Endothelial cell of umbilical vein (primary cell): Measurements from ENCODE around the gene ARL17A.
"Not testable (repeated sequence)": the region's sequence is repeated elsewhere in the genome, so short reads cannot be mapped to it uniquely, and the experiment has no call there.

ENCODE experiments used
- EZH2 ChIP-seq: IDR thresholded peaks from 2 replicates; pipeline ENCODE4 v1.6.1; 2012; ENCODE audit warnings: borderline replicate concordance, low read depth, mild to moderate bottlenecking, moderate library complexity, low read length, inconsistent platforms; ENCODE audit not compliant: severe bottlenecking
- GATA2 ChIP-seq: IDR thresholded peaks from 2 replicates; pipeline ENCODE4 v1.7.0; 2011; ENCODE audit warnings: low read depth, mild to moderate bottlenecking, moderate library complexity, mixed read lengths, low read length; ENCODE audit not compliant: insufficient read length, insufficient read depth
- JUN ChIP-seq: IDR thresholded peaks from 2 replicates; pipeline ENCODE4 v1.6.1; 2011; ENCODE audit warnings: borderline replicate concordance, low read depth; ENCODE audit not compliant: insufficient read length, insufficient read depth
- MYC ChIP-seq: IDR thresholded peaks from one replicate; pipeline ENCODE4 v1.6.1; 2011; ENCODE audit warnings: mild to moderate bottlenecking, low read depth, low read length
- POLR2A ChIP-seq: IDR thresholded peaks from 2 replicates; pipeline ENCODE4 v1.6.1; 2012; ENCODE audit warnings: low read depth, mild to moderate bottlenecking, control low read depth, low read length
- POLR2AphosphoS5 ChIP-seq: IDR thresholded peaks from 2 replicates; pipeline ENCODE4 v1.6.1; 2012; ENCODE audit warnings: low read depth, mild to moderate bottlenecking, control low read depth, low read length, moderate library complexity; ENCODE audit not compliant: insufficient read depth
- TF ChIP-seq, protein P1 (sequence below), 2 donors: IDR thresholded peaks; 1 replicate in 1 of 2; 2 replicates in 1 of 2; pipeline ENCODE4 v1.5.1; 2011; ENCODE audit warnings: low read length in 2 of 2, mild to moderate bottlenecking in 2 of 2, moderate library complexity in 2 of 2, control low read depth in 1 of 2, inconsistent platforms in 1 of 2, low read depth in 1 of 2; ENCODE audit not compliant: insufficient read depth in 1 of 2; ENCODE audit errors: extremely low read depth in 1 of 2
- TF ChIP-seq, protein P2 (sequence below): IDR thresholded peaks from 2 replicates; pipeline ENCODE4 v1.6.1; 2011; ENCODE audit not compliant: insufficient read depth, insufficient read length

DNA sequence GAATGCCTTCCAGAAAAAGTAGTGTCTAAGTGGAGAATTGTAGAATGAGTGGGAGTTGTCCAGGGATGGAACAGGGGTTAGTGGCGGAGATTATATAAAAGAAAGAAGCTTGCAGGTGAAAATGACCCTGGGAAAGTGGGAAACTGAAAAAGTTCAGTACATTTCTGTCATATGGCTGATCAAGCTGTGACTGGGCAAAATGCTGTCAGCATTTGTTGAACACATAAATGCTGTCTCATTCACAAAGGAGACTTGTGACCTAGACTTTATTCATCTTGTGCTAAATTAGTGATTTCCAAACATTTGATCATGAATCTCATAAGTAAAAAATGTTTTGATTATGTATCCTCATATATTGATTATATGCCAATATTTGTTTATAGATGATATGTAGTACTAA is 39.5 kb upstream of the ARL17A start:
- not testable (repeated sequence) for TF ChIP-seq POLR2A, POLR2AphosphoS5, EZH2, JUN, MYC, GATA2
- TF ChIP-seq, protein P1, sequence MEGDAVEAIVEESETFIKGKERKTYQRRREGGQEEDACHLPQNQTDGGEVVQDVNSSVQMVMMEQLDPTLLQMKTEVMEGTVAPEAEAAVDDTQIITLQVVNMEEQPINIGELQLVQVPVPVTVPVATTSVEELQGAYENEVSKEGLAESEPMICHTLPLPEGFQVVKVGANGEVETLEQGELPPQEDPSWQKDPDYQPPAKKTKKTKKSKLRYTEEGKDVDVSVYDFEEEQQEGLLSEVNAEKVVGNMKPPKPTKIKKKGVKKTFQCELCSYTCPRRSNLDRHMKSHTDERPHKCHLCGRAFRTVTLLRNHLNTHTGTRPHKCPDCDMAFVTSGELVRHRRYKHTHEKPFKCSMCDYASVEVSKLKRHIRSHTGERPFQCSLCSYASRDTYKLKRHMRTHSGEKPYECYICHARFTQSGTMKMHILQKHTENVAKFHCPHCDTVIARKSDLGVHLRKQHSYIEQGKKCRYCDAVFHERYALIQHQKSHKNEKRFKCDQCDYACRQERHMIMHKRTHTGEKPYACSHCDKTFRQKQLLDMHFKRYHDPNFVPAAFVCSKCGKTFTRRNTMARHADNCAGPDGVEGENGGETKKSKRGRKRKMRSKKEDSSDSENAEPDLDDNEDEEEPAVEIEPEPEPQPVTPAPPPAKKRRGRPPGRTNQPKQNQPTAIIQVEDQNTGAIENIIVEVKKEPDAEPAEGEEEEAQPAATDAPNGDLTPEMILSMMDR (IDR thresholded peaks at IDR 0.05; ENCODE audit: extremely low read depth in 1 of 2, insufficient read depth in 1 of 2, low read depth in 1 of 2, low read length in 2 of 2) = not testable (repeated sequence)
- TF ChIP-seq, protein P2, sequence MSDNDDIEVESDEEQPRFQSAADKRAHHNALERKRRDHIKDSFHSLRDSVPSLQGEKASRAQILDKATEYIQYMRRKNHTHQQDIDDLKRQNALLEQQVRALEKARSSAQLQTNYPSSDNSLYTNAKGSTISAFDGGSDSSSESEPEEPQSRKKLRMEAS = not testable (repeated sequence)
